NCI-H128 (cell line): ENCODE results near the gene IL32.

Experiments
- DNase-seq: peaks from one replicate; lab custom pipeline; 2025; ENCODE audit not compliant: unreplicated experiment; lab: John Stamatoyannopoulos, UW

The IL32 gene

GRCh38 chr16:3065069-3065741 lies at the start of gene IL32:
TSS of gene IL32 (plus strand) at chr16:3065640. CDS start at chr16:3065812, 172 bp downstream.
- DNase-seq, result no peak

- DNase-seq, result no peak
Measured at GRCh38 chr16:3015865-3016521, 49.4 kb upstream of the IL32 start.

- no peak for DNase-seq
Measured at GRCh38 chr16:3017344-3017743, 48.1 kb upstream of the IL32 start.

GRCh38 chr16:3017794-3018506 lies 47.5 kb upstream of the IL32 start, which contains the start of gene CLDN6:
TSS of gene CLDN6 (minus strand) at chr16:3018183. CDS start at chr16:3016021, 2,162 bp downstream.
- DNase-seq, result no peak

GRCh38 chr16:3019594-3020246 lies 45.7 kb upstream of the IL32 start:
- DNase-seq, result no peak

GRCh38 chr16:3020247-3020603 lies 45.2 kb upstream of the IL32 start, which contains the start of gene TNFRSF12A:
TSS of gene TNFRSF12A (plus strand) at chr16:3020368. CDS start at chr16:3020398, 30 bp downstream.
- no peak for DNase-seq

GRCh38 chr16:3020604-3021448 lies 44.6 kb upstream of the IL32 start:
- no peak for DNase-seq

- no peak for DNase-seq
Measured at GRCh38 chr16:3021449-3022207, 43.8 kb upstream of the IL32 start.

GRCh38 chr16:3022208-3022683 lies 43.2 kb upstream of the IL32 start:
- DNase-seq, result no peak

- DNase-seq, result no peak
Measured at GRCh38 chr16:3022684-3023414, 42.6 kb upstream of the IL32 start.

- DNase-seq, result no peak
Measured at GRCh38 chr16:3023415-3023668, 42.1 kb upstream of the IL32 start.

- DNase-seq, result peak; percentile 81
Measured at GRCh38 chr16:3023669-3024478, 41.6 kb upstream of the IL32 start, which contains the start of the genes HCFC1R1 and THOC6. TSS of gene HCFC1R1 (minus strand) at chr16:3023942. CDS start at chr16:3023941, 1 bp downstream. TSS of gene THOC6 (plus strand) at chr16:3024035. CDS start at chr16:3024327, 292 bp downstream.

GRCh38 chr16:3025032-3026002 lies 40.1 kb upstream of the IL32 start:
- DNase-seq, result no peak

- no peak for DNase-seq
Measured at GRCh38 chr16:3026003-3026378, 39.4 kb upstream of the IL32 start.

GRCh38 chr16:3026609-3027488 lies 38.6 kb upstream of the IL32 start:
- DNase-seq, result no peak

- DNase-seq, result no peak
Measured at GRCh38 chr16:3027489-3027795, 38.0 kb upstream of the IL32 start.
